NCI-H187 treated with DMSO at 0.1 percent for 48 hours (cell line): ENCODE data around the gene DNAJC22.
"Not testable (repeated sequence)": the region's sequence is repeated elsewhere in the genome, so short reads cannot be mapped to it uniquely, and the experiment has no call there.

Source experiments
- DNase-seq: peaks from one replicate; lab custom pipeline; 2025; lab: John Stamatoyannopoulos, UW

Gene DNAJC22

DNA sequence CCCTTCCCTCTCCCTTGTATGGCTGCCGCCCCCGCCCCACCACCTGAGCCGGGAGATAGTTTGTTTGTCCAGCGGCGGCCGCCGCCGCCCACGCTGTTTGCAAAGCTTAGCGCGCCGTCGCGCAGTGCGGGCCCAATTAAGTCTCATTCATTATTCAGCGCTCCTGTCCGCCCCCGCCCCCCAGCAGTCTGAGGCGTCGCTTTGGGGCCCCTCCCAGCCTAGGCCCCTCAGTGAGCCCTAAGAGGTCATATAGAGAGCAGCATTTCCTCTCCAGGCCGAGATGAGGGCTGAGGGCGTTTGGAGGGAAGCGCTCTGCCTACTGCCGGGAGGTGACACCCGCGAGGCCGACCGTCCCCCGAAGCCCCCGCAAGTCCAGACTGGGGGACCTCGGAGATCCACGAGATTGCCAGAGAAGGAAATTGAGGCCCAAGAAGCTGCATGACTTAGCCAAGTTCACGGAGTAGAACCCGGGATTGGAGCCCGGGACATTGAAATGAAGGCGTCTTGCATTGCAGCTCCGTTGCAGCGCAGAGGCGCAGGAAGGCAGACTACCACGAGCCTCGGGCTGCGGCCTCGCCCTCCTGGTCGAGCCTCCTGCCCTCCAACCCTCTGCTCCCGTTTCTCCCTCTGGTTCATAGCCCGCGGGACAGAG is at the start of gene DNAJC22:
TSS of gene DNAJC22 (plus strand) at position 230 of the 652 bp plus-strand sequence. CDS start 1,985 bp downstream, outside the sequence.
- DNase-seq, result no peak

DNA sequence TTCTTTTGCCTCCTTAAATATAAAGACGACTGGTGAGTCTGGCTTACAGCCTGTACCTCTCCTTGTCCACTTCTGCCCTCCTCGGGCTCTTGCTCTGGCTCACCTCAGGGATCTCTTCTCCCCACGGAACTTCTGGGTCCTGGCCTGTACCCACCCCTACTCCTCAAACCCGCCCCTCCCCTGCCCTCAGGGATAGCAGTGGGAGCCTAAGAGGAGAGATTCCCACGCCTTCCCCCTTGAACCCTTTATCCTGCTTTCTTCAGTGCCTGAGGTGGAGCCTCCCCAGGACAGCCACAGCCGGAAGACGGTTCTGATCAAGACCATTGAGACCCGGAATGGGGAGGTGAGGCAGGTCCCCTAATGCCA is 49.0 kb upstream of the DNAJC22 start:
- no peak for DNase-seq

DNA sequence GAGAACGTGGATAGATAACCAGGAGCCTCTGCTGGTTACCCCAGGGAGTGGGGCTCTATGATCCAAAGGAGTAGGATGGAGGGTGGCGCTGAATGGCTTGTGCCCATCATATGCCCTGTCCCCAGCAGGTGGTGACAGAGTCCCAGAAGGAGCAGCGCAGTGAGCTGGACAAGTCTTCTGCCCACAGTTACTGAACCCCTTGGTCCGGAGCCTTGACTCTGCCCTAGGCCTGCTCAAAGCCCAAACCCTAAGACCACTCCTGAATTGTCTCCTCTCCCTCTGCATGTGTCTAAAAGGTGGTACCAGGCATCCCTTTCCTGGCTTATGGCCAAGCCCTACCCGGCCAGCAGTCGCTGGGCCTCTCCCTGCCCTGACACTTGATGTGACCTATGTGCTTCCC is 48.5 kb upstream of the DNAJC22 start:
- DNase-seq, result no peak

DNA sequence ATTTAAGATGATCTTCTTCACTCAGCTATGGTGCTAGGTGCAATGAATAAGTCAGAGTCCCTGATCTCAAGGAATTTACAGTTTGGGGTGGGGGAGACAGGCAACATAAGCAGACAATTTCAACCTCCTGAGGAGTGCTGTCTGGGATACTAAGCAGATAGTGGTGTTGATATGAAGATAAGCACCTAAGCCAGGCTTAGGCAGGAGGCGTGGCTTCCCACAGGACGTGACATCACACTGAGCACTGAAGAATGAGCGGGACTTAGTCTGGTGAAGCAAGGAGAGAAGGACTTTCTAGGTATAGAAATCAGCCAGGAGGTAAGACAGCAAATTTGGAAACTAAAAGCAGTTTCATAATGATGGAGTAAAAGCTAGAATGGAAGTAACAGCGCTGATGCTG is 44.9 kb upstream of the DNAJC22 start:
- DNase-seq, result no peak

DNA sequence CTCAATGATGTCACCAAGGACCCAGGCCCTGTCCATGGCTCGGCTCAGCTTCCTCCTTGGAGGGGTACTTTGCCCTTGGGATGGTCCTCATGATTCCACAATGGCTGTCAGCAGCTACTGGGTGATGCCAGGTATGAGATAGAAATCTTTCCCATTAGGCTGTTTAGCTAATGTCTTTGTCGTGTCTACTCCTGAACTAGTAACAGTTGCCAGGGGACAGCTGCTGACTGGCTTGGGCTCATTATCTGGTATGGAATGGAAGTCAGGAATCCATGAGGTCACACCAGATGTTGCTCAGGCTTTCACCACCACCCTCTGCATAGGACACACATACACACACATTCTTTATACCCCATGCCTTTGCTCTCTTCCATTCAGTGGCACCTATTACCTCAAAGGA is 42.5 kb upstream of the DNAJC22 start:
- DNase-seq, result no peak

DNA sequence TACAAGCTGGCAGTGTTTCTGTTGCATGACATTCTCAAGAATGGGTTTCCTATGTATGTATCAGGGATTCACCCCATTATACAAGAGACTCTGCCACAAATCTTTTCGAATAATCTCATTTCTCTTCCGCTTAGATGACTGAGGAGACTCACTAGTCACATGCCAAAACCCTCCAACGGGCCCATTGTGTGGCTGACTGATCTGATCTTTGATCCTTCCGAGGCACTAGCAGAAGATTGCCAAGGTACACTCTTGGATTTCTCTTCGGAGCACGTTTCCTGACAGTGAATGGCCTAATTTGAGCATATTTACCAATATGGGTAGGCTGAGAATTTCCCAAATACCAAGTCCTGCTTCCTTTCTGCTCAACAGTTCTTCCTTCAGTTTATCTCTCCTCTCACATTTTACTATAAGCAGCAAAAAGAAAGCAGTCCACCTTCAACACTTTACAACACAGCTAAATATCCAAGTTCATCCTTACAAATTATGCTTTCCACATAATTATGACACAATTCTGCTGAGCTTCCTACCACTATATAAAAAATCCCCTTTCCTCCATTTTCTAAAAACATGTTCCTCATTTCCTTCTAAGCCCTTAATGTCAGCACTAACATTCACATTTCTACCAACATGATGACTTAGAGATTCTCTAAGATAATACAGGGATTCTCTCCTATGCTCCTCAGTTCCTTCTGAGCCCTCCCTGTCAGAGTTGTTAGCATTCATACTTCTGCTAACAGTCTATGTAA is 40.8 kb upstream of the DNAJC22 start:
- DNase-seq, result no peak

DNA sequence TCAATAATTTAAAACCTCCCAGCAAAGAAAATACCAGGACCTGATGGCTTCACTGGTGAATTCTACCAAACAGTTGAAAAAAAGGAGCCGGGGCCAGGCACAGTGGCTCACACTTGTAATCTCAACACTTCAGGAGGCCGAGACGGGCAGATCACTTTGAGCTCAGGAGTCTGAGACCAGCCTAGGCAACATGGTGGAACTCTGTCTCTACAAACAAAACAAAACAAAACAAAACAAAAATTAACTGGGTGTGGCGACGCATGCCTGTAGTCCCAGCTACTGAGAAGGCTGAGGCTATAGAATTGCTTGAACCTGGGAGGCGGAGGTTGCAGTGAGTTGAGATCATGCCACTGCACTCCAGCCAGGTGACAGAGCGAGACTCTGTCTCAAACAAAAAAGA is 37.3 kb upstream of the DNAJC22 start:
- no peak for DNase-seq

DNA sequence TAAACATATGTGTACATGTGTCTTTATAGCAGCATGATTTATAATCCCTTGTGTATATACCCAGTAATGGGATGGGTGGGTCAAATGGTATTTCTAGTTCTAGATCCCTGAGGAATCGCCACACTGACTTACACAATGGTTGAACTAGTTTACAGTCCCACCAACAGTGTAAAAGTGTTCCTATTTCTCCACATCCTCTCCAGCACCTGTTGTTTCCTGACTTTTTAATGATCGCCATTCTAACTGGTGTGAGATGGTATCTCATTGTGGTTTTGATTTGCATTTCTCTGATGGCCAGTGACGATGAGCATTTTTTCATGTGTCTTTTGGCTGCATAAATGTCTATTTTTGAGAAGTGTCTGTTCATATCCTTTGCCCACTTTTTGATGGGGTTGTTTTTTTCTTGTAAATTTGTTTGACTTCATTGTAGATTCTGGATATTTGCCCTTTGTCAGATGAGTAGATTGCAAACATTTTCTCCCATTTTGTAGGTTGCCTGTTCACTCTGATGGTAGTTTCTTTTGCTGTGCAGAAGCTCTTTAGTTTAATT is 36.2 kb upstream of the DNAJC22 start:
- DNase-seq, result not testable (repeated sequence)

DNA sequence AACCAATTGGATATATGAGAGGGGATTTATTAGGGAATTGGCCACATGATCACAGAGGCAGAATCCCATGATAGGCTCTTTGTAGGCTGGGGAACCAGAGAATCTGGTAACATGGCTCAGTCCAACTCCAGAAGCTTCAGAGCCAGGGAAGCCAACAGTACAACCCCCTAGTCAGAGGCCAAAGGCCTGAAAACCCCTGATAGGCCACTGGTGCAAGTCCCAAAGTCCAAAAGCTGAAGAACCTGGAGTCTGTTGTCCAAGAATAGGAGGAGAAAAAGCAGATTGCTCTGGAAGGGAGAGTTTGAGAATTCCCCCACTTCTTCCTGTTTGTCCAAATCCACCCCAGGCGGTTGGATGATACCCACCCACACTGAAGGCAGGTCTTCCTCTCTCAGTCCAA is 31.9 kb upstream of the DNAJC22 start:
- DNase-seq, result no peak

DNA sequence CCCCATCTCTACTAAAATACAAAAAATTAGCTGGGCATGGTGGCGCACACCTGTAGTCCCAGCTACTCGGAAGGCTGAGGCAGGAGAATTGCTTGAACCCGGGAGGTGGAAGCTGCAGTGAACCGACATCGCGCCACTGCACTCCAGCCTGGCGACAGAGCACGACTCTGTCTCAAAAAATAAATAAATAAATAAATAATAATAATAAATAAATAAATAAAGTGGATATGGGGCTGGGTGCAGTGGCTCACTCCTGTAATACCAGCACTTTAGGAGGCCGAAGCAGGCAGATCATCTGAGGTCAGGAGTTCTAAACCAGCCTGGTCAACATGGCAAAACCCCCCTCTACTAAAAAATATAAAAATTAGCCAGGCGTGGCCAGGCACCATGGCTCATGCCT is 29.6 kb upstream of the DNAJC22 start:
- DNase-seq, result not testable (repeated sequence)

DNA sequence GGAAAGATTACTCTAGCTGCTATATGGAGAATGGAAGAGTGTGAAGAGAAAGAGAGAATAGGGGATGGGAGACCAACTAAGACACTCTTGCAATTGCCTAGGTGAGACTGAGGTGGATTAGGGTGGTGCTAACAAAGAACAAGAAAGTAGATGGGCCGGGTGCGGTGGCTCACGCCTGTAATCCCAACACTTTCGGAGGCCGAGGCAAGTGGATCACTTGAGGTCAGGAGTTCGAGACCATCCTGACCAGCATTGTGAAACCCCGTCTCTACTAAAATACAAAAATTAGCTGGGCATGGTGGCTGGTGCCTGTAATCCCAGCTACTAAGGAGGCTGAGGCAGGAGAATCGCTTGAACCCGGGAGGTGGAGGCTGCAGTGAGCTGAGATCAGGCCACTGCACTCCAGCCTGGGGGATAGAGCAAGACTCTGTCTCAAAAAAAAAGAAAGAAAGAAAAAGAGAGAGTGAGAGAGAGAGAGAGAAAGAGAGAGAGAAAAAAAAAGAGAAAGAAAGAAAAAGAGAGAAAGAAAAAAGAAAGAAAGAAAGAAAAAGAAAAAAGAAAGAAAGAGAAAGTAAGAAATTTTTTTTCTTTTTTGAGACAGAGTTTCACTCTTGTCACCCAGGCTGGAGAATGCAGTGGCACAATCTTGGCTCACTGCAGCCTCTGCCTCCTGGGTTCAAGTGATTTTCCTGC is 26.1 kb upstream of the DNAJC22 start:
- not testable (repeated sequence) for DNase-seq

DNA sequence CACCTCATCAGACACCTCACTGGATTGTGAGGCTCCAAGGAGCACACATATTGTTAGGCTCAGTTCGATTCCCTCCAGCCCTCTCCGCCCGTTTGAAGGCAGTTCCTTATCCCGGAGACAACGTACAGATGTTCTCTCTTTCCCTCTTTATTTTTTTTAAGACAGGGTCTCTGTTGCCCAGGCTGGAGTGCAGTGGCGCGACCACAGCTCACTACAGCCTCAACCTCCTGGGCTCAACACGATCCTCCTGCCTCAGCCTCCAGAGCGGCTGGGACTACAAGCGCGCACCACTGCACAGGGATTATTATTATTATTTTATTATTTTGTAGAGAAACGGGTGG is 24.4 kb upstream of the DNAJC22 start:
- DNase-seq, result no peak

DNA sequence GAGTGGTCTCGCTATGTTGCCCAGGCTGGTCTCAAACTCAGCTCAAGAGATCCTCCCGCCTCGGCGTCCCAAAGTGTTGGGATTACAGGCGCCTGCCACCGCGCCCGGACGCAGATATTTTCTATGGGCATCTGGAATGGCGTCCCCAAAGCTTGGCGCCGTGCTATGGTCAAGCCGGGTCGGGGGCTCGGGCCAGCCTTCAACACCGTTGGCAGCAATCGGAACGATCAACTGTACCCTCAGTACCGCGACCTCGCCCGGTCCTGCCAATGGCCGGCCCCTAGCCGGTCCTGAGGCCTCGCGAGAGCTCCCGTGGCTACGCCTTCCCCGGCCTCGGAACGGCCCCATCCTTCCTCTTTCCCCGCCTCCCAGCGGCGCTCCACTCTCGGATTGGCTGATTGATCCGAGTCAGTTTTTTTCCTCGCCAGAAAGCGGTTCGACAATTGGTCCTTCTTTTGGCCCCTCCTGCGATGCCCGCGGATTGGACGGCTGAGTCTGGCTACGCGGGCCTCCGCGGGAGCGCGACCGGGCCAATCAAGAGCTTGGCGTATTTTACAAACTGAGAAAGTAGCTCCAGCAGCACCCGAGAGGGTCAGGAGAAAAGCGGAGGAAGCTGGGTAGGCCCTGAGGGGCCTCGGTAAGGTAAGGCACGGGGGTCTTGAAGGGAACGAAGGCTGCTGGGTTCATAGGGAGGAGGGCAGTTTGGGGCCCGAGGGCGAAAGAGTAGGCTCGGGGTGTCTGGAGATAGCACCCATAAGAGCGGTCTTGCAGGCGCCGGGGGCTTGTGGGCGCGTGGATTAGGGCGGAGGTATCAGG is 23.8 kb upstream of the DNAJC22 start, which contains the start of gene TROAP:
TSS of gene TROAP (plus strand) at position 548 of the 816 bp plus-strand sequence. CDS start 354 bp downstream, outside the sequence.
- peak; percentile 98 for DNase-seq

DNA sequence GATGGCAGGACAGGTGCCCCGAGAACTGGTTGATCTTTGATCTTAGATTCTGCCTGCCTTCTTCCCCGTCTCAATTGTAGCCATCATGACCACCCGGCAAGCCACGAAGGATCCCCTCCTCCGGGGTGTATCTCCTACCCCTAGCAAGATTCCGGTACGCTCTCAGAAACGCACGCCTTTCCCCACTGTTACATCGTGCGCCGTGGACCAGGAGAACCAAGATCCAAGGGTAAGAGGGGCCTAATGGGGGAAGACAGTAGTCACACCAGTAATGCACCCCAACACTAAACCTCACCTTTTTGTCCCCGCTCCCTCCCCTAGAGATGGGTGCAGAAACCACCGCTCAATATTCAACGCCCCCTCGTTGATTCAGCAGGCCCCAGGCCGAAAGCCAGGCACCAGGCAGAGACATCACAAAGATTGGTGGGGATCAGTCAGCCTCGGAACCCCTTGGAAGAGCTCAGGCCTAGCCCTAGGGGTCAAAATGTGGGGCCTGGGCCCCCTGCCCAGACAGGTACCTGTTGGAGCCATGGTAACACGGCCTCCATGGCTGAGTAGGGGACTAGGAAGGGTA is 23.1 kb upstream of the DNAJC22 start:
- no peak for DNase-seq

DNA sequence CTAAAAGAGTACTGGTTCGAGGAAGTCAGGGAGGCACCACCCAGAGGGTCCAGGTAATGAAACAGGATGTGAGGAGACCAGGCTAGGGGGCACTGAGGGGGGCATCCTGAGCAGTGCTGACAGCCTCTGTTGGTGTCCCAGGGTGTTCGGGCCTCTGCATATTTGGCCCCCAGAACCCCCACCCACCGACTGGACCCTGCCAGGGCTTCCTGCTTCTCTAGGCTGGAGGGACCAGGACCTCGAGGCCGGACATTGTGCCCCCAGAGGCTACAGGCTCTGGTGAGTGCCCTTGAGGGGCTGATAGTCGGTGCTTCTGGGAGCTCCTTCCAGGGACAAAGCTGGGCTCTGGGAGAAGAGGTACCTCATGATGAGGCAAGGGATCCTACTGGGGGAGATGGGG is 21.1 kb upstream of the DNAJC22 start:
- no peak for DNase-seq

DNA sequence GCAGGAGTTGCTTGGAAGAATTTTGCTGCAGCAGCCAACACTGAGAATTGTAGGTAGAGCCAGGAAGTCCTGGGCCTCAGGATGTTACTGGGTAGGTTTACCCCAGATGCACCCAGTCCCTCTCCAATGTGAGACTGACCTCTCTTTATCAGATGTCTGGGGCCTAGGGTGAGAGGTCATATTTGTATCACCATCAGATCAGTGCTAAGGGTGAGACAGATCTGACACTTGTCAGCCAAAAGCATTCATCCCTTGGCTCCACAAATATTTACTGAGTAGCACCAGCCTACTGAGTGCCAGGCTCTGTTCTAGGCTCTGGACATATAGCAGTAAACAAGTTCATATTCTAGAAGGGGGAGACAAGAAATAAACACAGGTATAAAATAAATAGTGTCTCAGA is 19.3 kb upstream of the DNAJC22 start:
- DNase-seq, result no peak

DNA sequence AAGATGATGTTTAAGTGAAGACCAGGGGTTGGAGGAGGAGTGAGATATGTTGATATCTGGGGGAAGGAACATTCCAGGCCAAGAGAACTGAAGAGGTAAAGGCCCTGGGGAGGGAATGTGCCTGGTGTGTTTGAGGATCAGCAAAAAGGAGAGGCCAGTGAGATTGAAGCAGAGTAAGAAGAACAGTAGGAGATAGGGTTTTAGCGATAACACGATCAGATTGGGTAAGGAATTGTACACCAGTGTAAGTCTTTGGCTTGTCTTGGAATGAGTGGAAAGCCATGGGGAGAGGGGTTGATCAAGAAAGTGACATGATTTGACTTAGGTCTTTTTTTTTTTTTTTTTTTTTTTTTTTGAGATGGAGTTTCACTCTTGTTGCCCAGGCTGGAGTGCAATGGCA is 18.8 kb upstream of the DNAJC22 start:
- no peak for DNase-seq

DNA sequence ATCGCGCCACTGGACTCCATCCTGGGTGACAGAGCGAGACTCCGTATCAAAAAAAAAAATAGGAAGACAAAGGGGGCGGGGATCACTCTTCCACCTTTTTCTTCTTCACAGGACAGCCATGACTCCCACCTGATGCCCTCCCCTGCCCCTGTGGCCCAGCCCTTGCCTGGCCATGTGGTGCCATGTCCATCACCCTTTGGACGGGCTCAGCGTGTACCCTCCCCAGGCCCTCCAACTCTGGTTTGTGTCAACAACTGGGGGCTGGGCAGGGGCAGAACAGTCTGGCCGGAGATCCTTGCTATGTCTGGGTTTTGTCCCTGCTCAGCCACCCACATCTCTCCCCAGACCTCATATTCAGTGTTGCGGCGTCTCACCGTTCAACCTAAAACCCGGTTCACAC is 17.9 kb upstream of the DNAJC22 start:
- no peak for DNase-seq

DNA sequence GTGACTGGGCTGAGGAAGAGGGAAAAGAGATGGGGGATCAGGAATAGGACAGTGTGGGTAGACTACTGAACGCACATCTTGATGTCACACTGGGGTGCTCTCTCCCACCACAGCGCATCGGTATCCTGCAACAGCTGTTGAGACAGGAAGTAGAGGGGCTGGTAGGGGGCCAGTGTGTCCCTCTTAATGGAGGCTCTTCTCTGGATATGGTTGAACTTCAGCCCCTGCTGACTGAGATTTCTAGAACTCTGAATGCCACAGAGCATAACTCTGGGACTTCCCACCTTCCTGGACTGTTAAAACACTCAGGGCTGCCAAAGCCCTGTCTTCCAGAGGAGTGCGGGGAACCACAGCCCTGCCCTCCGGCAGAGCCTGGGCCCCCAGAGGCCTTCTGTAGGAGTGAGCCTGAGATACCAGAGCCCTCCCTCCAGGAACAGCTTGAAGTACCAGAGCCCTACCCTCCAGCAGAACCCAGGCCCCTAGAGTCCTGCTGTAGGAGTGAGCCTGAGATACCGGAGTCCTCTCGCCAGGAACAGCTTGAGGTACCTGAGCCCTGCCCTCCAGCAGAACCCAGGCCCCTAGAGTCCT is 16.6 kb upstream of the DNAJC22 start:
- DNase-seq, result no peak

DNA sequence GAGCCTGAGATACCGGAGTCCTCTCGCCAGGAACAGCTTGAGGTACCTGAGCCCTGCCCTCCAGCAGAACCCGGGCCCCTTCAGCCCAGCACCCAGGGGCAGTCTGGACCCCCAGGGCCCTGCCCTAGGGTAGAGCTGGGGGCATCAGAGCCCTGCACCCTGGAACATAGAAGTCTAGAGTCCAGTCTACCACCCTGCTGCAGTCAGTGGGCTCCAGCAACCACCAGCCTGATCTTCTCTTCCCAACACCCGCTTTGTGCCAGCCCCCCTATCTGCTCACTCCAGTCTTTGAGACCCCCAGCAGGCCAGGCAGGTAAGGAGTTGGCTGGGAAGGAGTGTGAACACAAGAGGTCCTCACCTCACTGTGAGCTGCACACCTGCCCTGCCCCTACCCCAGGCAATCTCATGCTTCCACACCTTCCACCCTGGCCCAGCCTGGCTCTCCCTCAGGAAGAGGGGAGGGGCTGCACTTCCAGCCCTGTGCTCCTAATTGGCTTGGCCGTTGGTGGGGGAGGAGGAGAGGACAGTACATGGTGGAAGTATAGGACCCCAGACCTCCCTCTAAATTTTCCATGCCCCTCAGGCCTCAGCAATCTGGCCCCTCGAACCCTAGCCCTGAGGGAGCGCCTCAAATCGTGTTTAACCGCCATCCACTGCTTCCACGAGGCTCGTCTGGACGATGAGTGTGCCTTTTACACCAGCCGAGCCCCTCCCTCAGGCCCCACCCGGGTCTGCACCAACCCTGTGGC is 15.9 kb upstream of the DNAJC22 start:
- DNase-seq, result no peak
